HEK293 (cell line): Measurements from ENCODE around the gene SLC30A3.

Source experiments
- SETDB1 ChIP-seq: IDR thresholded peaks from one replicate; pipeline ENCODE4 v1.6.1; 2017; ENCODE audit warnings: mild to moderate bottlenecking, low read length, moderate library complexity, mixed read lengths; ENCODE audit not compliant: insufficient read length
- TRIM28 ChIP-seq: IDR thresholded peaks from 2 replicates; pipeline ENCODE4 v1.6.1; 2011; ENCODE audit warnings: low read length, control low read depth, borderline replicate concordance
- ZNF169 ChIP-seq: fragments of 450-650 bp; formaldehyde crosslinking; IDR thresholded peaks from 2 replicates; pipeline ENCODE4 v1.5.1; 2016; ENCODE audit warnings: missing biosample characterization, missing genetic modification characterization
- ZNF747 ChIP-seq: fragments of 450-650 bp; formaldehyde crosslinking; IDR thresholded peaks from 2 replicates; pipeline ENCODE4 v1.5.1; 2016; ENCODE audit warnings: missing biosample characterization, missing genetic modification characterization
- TF ChIP-seq, protein P1 (sequence below): fragments of 450-650 bp; formaldehyde crosslinking; IDR thresholded peaks from 2 replicates; pipeline ENCODE4 v1.5.1; 2016; ENCODE audit warnings: missing biosample characterization, missing genetic modification characterization
- TF ChIP-seq, protein P2 (sequence below): fragments of 450-650 bp; formaldehyde crosslinking; IDR thresholded peaks from 2 replicates; pipeline ENCODE4 v1.5.1; 2016; ENCODE audit warnings: missing biosample characterization, missing genetic modification characterization

DNA sequence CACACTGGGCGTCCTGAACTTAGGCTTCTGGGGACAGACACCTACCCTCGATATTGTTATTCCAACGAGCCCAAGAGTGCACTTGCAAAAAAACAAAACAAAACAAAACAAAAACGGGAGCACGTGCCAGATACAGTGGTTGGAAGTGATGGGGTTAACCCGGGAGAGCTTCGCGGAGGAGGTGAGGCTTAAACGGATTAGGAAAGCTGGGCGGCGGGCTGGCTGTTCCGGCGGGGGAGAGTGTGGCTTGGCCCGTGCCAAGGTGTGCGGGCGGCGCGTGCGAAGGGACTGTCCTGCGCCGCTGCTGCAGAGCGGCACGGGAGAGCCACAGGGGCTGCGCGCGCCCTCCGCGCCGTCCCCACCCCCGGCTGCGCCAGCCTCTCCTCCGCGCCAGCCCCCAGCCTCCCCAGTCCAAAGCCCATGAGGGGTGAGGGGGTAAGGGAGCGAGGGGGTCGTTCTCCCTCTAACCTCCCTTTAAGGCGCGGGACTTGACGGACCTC lies 1.5 kb upstream of the SLC30A3 start:
- TF ChIP-seq ZNF747 (no peak), SETDB1 (no peak), ZNF169 (no peak), TRIM28 (no peak)
- TF ChIP-seq, protein P1, sequence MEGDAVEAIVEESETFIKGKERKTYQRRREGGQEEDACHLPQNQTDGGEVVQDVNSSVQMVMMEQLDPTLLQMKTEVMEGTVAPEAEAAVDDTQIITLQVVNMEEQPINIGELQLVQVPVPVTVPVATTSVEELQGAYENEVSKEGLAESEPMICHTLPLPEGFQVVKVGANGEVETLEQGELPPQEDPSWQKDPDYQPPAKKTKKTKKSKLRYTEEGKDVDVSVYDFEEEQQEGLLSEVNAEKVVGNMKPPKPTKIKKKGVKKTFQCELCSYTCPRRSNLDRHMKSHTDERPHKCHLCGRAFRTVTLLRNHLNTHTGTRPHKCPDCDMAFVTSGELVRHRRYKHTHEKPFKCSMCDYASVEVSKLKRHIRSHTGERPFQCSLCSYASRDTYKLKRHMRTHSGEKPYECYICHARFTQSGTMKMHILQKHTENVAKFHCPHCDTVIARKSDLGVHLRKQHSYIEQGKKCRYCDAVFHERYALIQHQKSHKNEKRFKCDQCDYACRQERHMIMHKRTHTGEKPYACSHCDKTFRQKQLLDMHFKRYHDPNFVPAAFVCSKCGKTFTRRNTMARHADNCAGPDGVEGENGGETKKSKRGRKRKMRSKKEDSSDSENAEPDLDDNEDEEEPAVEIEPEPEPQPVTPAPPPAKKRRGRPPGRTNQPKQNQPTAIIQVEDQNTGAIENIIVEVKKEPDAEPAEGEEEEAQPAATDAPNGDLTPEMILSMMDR (tag by site-specific recombination): no peak
- TF ChIP-seq, protein P2, sequence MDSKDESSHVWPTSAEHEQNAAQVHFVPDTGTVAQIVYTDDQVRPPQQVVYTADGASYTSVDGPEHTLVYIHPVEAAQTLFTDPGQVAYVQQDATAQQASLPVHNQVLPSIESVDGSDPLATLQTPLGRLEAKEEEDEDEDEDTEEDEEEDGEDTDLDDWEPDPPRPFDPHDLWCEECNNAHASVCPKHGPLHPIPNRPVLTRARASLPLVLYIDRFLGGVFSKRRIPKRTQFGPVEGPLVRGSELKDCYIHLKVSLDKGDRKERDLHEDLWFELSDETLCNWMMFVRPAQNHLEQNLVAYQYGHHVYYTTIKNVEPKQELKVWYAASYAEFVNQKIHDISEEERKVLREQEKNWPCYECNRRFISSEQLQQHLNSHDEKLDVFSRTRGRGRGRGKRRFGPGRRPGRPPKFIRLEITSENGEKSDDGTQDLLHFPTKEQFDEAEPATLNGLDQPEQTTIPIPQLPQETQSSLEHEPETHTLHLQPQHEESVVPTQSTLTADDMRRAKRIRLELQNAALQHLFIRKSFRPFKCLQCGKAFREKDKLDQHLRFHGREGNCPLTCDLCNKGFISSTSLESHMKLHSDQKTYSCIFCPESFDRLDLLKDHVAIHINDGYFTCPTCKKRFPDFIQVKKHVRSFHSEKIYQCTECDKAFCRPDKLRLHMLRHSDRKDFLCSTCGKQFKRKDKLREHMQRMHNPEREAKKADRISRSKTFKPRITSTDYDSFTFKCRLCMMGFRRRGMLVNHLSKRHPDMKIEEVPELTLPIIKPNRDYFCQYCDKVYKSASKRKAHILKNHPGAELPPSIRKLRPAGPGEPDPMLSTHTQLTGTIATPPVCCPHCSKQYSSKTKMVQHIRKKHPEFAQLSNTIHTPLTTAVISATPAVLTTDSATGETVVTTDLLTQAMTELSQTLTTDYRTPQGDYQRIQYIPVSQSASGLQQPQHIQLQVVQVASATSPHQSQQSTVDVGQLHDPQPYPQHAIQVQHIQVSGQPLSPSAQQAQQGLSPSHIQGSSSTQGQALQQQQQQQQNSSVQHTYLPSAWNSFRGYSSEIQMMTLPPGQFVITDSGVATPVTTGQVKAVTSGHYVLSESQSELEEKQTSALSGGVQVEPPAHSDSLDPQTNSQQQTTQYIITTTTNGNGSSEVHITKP (tag by site-specific recombination): peak; percentile 72; the same call in 1 of the 2 replicates
